HG03064 (cell line): ENCODE measurements around the gene FDXACB1.
A peak's percentile ranks its signal among the peaks of the same experiment; 100 is the strongest.
"Not testable (repeated sequence)": the region's sequence is repeated elsewhere in the genome, so short reads cannot be mapped to it uniquely, and the experiment has no call there.

ENCODE experiments used
- ATAC-seq: cut with Tn5 transposase; IDR thresholded peaks from one replicate; pipeline ENCODE4 v1.9.1; 2021; ENCODE audit warnings: low read depth; ENCODE audit not compliant: unreplicated experiment

Gene FDXACB1

DNA sequence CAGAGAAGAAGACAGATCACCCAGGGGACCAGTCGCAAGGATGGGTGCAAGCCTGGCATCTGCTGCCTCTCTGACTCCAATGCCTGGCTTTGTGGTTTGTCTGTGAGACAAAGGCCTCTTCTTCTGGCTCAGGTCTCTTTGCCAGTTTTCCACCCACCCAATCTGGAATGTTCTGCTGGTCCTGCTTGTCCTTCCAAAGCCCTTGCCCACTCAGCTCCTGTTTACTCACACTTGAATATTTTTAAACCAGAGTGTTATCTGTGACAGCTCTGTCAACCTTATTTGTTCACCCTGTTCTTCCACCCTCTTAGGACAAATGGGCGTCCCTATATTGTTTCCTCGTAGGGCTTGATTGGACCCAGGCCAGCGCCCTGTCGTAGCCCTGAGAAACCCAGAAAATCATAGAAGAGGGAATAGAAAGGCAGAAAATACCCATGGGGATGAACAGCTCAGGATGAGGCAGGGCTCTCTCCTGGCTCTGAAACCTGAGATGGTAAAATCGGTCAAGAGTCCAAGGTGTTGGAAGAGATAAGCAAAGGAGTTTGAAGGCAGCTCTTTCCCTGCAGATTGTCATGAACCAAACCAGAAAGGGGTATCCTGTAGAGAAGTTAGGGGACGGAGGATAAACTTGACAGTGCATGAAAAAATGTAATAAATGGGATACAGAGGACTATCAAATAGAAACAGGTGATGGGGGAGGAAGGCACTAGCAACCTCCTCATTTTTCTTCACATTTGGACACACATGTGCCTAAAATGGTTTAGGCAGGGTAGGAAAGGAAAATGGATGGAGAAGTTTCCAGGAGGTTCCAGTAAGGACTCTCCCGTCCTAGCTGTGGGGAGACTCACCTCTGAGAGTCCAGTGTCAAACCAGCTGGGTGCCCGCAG, 32.0 kb upstream of the FDXACB1 start:
- no peak for ATAC-seq

DNA sequence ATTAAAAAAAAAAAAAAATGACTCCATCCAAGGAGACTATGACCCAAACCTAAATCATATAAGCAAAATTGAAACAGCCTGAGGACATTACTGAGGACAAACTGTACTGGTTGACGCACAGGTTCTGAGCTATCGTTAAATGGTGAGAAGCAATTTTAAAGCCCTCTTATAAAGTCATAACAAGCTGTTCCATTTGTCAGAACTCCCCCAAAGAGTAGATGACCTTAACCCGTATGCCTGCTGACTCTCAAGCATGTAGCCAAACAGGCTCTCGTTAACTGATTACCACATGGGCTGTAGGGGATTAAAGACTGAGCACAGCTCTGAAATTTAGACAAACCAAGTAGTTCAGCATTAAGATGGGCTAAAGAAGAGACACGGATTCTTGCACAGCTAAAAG, 30.4 kb upstream of the FDXACB1 start:
- ATAC-seq, result no peak

DNA sequence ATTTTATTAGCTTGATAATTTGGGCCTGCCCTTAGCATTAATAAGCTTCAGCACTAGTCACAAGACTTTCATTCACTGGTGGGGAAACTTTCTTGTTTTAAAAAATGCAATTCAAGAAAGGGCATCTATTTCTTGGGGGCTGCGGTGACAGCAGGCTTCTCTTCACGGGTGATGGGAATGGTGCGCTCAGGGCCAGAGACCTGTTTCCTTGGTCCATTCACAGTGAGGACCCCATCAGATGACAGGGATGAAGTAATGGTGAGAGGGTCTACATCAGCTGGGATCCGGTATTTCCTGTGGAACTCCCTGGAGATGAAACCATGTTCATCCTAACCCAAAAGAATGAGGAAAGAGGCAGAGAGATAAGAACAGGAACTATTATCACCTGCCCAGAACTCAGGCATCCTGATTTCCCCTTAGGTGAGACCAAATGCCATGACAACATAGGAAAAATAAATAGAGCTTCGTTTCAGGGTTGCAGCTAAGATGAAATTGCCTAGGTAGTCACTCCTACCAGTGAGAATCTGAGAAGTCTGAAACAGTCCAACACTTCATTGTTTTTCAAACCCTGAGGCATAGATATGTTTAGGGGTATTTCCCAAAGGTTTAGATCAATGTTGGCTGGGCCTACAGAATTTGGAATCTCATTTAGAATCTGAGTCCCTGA, 29.8 kb upstream of the FDXACB1 start:
- no peak for ATAC-seq

- no peak for ATAC-seq
Observed at GRCh38 chr11:111906680-111907079, 27.7 kb upstream of the FDXACB1 start.

- no peak for ATAC-seq
Observed at GRCh38 chr11:111905411-111905810, 26.4 kb upstream of the FDXACB1 start.

DNA sequence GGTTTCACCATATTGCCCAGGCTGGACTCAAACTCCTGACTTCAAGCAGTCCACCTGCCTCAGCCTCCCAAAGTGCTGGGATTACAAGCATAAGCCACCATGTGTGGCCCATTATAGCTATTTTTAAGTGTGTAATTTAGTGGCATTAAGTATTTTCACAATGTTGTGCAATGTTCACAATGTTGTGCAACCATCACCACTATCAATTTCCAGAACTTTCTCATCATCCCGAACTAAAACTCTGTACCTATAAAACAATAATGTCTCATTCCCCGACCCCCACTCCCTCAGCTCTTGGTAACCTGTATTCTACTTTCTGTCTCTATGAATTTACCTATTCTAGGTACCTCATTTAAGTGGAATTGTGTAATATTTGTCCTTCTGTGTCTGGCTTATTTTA, 7.9 kb upstream of the FDXACB1 start:
- ATAC-seq, result no peak

DNA sequence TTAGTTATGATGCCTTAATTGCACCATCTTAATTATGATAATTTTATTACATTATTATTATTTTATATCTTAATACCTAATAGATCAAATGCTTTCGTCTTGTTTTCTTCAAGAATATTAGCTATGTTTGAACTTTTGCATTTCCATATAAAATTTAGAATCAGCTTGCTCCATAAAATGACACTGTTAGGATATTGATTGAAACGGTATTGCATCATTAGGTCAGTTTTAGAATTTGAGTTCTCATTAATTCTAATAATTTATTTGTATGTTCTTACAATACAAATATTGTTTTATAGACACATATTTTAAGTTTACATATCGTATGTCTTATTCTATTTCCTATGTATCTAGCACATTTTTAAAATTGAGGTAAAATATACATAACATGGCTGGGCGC, 7.1 kb upstream of the FDXACB1 start:
- ATAC-seq, result no peak

GRCh38 chr11:111885053-111885452, 6.1 kb upstream of the FDXACB1 start:
- not testable (repeated sequence) for ATAC-seq

GRCh38 chr11:111882202-111882601, 3.2 kb upstream of the FDXACB1 start:
- ATAC-seq, result no peak

DNA sequence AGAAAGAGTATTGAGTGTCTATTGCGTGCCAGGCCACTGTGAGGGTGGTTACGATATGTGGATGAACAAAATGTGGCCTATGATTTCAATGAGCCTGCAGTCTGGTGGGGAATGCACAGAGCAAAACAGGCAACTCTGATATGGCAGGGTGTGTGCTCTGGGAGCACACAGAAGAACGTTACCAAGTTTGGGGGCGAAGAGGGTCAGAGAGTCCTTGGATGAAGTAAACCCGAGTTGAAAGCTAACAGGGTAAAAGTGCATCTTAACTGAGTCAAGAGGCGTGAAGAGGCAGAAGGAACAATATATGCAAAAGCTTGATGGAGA, 634 bp upstream of the FDXACB1 start:
- no peak for ATAC-seq

DNA sequence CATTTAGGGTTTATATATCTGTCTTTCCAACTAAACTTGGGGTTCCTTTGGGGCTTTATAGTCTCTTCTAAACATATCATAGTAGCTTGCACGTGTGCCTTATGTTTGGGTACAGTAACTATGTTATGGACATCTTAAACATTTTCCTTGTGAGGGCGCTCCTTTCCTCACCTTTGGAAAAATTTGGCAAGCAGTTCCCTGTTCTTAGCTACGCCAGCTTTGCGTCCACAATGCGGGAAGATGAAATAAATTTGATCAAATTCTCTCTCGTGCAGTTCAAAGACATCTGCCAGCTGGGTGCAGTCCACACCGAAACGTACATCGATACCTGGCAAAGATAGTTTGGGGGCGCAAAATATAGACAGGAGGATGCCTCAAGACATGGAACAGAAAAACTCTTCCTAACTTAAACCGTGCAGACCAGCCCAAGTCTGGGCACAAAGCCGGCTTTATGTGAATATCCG, 548 bp downstream of the FDXACB1 start:
- peak; percentile 6 for ATAC-seq

GRCh38 chr11:111871693-111872161, 7.2 kb downstream of the FDXACB1 start:
- no peak for ATAC-seq

- peak; percentile 86 for ATAC-seq
Observed at GRCh38 chr11:111870886-111871692, 7.9 kb downstream of the FDXACB1 start, which contains the start of gene ALG9. Gene ALG9, minus strand, starts transcription at chr11:111871581. Its CDS starts 99 bp downstream, at chr11:111871482.

GRCh38 chr11:111870522-111870885, 8.5 kb downstream of the FDXACB1 start:
- no peak for ATAC-seq

GRCh38 chr11:111870113-111870512, 8.9 kb downstream of the FDXACB1 start:
- no peak for ATAC-seq

- no peak for ATAC-seq
Observed at GRCh38 chr11:111860257-111860656, 18.7 kb downstream of the FDXACB1 start.

DNA sequence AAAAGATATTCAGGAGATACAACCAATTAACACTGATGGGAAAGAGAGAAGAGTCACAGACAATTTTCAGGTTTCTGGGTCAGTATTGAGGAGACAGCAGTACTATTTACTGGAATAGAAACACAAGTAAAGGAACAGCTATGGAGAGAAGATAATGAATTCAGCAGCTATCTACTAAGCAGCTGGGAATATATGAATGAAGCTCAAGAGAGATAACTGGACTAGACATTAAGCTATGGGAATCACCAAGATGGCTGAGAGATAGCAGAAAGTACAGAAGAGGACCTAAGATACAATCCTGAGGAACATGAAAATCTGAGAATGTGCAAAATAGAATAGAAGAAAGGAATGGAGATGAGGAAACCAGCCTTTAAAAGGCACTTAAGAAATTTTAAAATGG, 23.5 kb downstream of the FDXACB1 start:
- ATAC-seq, result no peak

DNA sequence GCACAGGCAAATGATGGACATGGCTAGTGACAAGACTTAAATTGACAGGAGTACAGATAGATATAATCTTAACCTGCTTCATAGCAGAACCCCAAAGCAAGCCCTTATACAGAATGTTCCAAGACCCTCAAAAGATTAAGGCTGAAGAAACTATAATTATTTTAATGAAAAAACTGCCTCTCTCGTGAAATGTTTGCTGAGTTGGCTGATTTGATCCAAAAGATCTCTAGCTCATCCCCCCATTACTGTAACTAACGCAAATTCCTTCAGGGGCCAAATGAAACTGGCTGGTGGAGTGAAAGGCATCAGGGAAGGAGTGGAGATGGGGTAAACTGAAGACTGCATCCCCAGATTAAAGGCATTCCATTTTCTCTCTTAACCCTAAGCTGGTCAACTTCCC, 26.9 kb downstream of the FDXACB1 start:
- no peak for ATAC-seq

GRCh38 chr11:111851636-111852035, 27.3 kb downstream of the FDXACB1 start:
- no peak for ATAC-seq

DNA sequence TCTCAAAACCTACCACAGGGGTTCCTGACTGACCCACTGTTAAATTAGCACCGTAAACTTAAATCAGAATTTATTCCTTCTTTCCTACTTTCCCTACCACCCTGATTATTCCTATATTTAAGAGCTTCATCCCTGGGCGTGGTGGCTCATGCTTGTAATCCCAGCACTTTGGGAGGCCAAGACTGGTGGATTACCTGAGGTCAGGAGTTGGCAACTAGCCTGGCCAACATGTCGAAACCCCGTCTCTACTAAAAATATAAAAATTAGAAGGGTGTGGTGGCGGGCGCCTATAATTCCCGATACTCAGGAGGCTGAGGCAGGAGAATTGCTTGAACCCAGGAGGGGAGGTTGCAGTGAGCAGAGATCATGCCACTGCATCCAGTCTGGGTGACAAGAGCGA, 27.9 kb downstream of the FDXACB1 start:
- ATAC-seq, result no peak

DNA sequence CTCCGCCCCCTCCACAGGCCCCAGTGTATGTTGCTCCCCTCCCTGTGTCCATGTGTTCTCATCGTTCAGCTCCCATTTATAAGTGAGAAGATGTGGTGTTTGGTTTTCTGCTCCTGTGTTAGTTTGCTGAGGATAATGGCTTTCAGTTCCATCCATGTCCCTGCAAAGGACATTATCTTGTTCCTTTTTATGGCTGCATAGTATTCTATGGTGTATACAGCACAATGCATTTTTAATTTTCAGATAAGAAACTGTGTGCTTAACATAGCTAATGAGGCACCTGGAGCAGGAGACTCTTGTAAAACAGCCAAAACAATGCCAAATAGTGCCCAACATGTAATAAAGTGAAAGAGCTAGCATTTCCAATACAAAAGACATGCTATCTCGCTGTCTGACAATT, 29.3 kb downstream of the FDXACB1 start:
- ATAC-seq, result no peak
